Loucy (cell line): Measurements from ENCODE around the gene TP53I13.
A peak's percentile ranks its signal among the peaks of the same experiment; 100 is the strongest.

Experiments used
- H2AFZ ChIP-seq: fragments of 200-600 bp; sonication (generic); 2 replicates; pipeline ENCODE4 v1.6.0; 2016; ENCODE audit warnings: antibody characterized with exemption, mild to moderate bottlenecking, low read length, moderate library complexity
- H3F3A ChIP-seq: fragments of 200-600 bp; 2 replicates; pipeline ENCODE4 v1.6.0; 2016; ENCODE audit warnings: antibody characterized with exemption, low read depth, mild to moderate bottlenecking
- H3K27me3 ChIP-seq: fragments of 200-600 bp; sonication (generic); 2 replicates; pipeline ENCODE4 v1.6.1; 2014; ENCODE audit warnings: low read length, mild to moderate bottlenecking; ENCODE audit not compliant: insufficient read depth, poor library complexity, severe bottlenecking
- H3K36me3 ChIP-seq: fragments of 200-600 bp; sonication (generic); 2 replicates; pipeline ENCODE4 v1.6.1; 2016; ENCODE audit warnings: low read length; ENCODE audit not compliant: insufficient read depth
- H3K4me1 ChIP-seq: fragments of 200-600 bp; sonication (generic); 2 replicates; pipeline ENCODE4 v1.5.1; 2014; ENCODE audit warnings: low read length, mild to moderate bottlenecking; ENCODE audit not compliant: insufficient read depth, poor library complexity, severe bottlenecking
- H3K4me2 ChIP-seq: fragments of 200-600 bp; sonication (generic); 2 replicates; pipeline ENCODE4 v1.6.0; 2014; ENCODE audit warnings: antibody characterized with exemption, low read length, low read depth, mild to moderate bottlenecking; ENCODE audit not compliant: poor library complexity, severe bottlenecking
- H3K4me3 ChIP-seq: fragments of 200-600 bp; sonication (generic); 2 replicates; pipeline ENCODE4 v1.5.1; 2014; ENCODE audit warnings: low read length, mild to moderate bottlenecking, mixed read lengths; ENCODE audit not compliant: poor library complexity, severe bottlenecking
- H3K79me2 ChIP-seq: fragments of 200-600 bp; sonication (generic); 2 replicates; pipeline ENCODE4 v1.6.1; 2014; ENCODE audit warnings: low read length; ENCODE audit not compliant: insufficient read depth
- H3K9ac ChIP-seq: fragments of 200-600 bp; sonication (generic); 2 replicates; pipeline ENCODE4 v1.6.0; 2014; ENCODE audit warnings: mild to moderate bottlenecking, low read depth, low read length, moderate library complexity; ENCODE audit not compliant: poor library complexity, severe bottlenecking
- H3K9me2 ChIP-seq: fragments of 200-600 bp; sonication (generic); replicated peaks from 2 replicates; pipeline ENCODE4 v1.6.1; 2016; ENCODE audit warnings: low read depth, low read length, mixed read lengths
- H3K9me3 ChIP-seq: fragments of 200-600 bp; sonication (generic); 2 replicates; pipeline ENCODE4 v1.6.1; 2014; ENCODE audit warnings: mild to moderate bottlenecking, antibody characterized with exemption, low read length, low read depth; ENCODE audit not compliant: insufficient read depth
- H4K20me1 ChIP-seq: fragments of 200-600 bp; sonication (generic); 2 replicates; pipeline ENCODE4 v1.6.0; 2014; ENCODE audit warnings: antibody characterized with exemption, low read length, mild to moderate bottlenecking; ENCODE audit not compliant: insufficient read depth, poor library complexity, severe bottlenecking
- EZH2phosphoT487 ChIP-seq: fragments of 200-600 bp; IDR thresholded peaks from 2 replicates; pipeline ENCODE4 v1.6.1; 2018; ENCODE audit warnings: antibody characterized with exemption, mild to moderate bottlenecking, moderate library complexity, borderline replicate concordance
- TF ChIP-seq, protein P1 (sequence below): fragments of 200-600 bp; sonication (generic); conservative IDR thresholded peaks from 2 replicates; pipeline ENCODE4 v1.5.1; 2014; ENCODE audit warnings: mild to moderate bottlenecking, antibody characterized with exemption, low read length

The TP53I13 gene

GRCh38 chr17:29579866-29580771 is 11.6 kb downstream of the TP53I13 start:
- Histone ChIP-seq H3K79me2 (peaks cover 22% of the 10 kb centered on the region), H4K20me1 (peaks cover 19% of the 10 kb centered on the region), H3F3A (no peaks in the 10 kb centered on the region), H3K9me2 (no peaks in the 10 kb centered on the region), H3K36me3 (peaks cover 52% of the 10 kb centered on the region; the same call in 1 of the 2 replicates), H3K27me3 (no peaks in the 10 kb centered on the region), H2AFZ (no peak overlapping the region), H3K4me2 (no peak overlapping the region), H3K4me1 (peaks cover 9% of the 10 kb centered on the region), H3K9me3 (no peaks in the 10 kb centered on the region), H3K9ac (no peak overlapping the region), H3K4me3 (no peak overlapping the region)
- no peak for TF ChIP-seq EZH2phosphoT487
- TF ChIP-seq, protein P1, sequence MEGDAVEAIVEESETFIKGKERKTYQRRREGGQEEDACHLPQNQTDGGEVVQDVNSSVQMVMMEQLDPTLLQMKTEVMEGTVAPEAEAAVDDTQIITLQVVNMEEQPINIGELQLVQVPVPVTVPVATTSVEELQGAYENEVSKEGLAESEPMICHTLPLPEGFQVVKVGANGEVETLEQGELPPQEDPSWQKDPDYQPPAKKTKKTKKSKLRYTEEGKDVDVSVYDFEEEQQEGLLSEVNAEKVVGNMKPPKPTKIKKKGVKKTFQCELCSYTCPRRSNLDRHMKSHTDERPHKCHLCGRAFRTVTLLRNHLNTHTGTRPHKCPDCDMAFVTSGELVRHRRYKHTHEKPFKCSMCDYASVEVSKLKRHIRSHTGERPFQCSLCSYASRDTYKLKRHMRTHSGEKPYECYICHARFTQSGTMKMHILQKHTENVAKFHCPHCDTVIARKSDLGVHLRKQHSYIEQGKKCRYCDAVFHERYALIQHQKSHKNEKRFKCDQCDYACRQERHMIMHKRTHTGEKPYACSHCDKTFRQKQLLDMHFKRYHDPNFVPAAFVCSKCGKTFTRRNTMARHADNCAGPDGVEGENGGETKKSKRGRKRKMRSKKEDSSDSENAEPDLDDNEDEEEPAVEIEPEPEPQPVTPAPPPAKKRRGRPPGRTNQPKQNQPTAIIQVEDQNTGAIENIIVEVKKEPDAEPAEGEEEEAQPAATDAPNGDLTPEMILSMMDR = peak; percentile 87

DNA sequence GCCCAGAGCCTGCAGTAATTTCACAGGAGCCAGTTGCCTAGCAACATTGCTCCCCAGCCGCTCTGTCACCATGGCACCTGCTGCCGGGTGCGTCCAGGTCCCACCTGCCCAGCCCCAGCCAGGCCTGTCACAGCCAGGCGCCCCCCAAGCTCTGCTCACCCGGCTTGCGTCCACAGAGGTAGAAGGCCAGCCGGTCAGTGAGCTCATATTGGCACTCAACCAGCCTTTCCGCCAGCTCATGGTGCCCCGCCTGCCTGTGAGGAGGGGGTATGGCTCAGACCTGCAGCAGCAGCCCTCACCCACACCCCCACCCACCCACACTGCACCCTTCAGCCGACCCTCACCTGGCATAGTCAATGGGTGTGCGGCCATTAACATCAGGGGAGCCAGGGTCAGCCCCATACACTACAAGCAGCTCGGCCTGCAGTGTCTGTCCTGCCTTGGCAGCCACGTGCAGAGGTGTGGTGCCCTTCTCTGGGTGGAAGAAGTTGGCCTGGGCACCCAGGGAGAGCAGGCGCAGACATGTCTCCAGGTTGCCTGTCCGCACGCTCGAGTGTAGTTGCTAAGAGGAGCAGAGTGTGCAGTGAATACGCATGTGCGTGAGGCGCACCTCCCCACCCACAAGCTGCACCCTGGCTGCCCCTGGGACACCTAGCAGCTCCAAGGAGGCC is 13.2 kb downstream of the TP53I13 start:
- peaks cover 38% of the 10 kb centered on the region; the same call in 1 of the 2 replicates for H3K36me3 ChIP-seq
- no peaks in the 10 kb centered on the region for H3F3A ChIP-seq
- no peaks in the 10 kb centered on the region for H3K9me2 ChIP-seq
- no peak overlapping the region for H2AFZ ChIP-seq
- no peak overlapping the region for H3K9ac ChIP-seq
- H3K4me2 ChIP-seq = no peak overlapping the region
- H3K79me2 ChIP-seq = peaks cover 37% of the 10 kb centered on the region
- no peak for TF ChIP-seq EZH2phosphoT487
- TF ChIP-seq, protein P1 = no peak
- H4K20me1 ChIP-seq = peaks cover 33% of the 10 kb centered on the region
- peaks cover 24% of the 10 kb centered on the region for H3K4me1 ChIP-seq
- H3K9me3 ChIP-seq = no peaks in the 10 kb centered on the region
- no peak overlapping the region for H3K4me3 ChIP-seq
- no peaks in the 10 kb centered on the region for H3K27me3 ChIP-seq

DNA sequence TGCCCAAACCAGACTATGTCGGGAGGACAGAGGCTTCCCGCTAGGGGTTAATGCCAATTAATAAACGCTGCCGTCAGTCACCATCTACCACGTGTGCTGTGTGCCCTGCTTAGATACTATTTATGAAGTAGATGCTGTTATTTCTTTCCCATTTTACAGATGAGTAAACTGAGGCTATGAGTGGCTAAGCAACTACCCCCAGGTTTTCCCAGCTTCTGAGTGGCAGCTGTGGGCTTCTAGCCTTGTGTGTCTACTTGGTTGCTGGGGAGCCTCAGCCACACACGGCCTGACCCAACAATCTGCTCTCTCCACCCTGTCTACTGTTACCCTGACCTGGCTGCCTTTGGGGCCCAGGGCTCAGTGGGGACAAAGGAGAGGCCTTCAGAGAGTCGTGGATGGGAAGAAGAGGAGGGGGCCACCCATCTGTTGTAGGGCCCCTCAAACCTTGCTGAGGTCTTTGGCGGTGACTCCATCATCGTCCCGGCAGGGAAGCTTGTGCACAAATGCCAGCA is 13.8 kb downstream of the TP53I13 start:
- peaks cover 39% of the 10 kb centered on the region for H4K20me1 ChIP-seq
- no peaks in the 10 kb centered on the region for H3K9me3 ChIP-seq
- H3K79me2 ChIP-seq = peaks cover 43% of the 10 kb centered on the region
- no peak overlapping the region for H2AFZ ChIP-seq
- H3F3A ChIP-seq = no peaks in the 10 kb centered on the region
- H3K27me3 ChIP-seq = no peaks in the 10 kb centered on the region
- no peak overlapping the region for H3K4me2 ChIP-seq
- H3K4me1 ChIP-seq = peaks cover 30% of the 10 kb centered on the region
- no peaks in the 10 kb centered on the region for H3K9me2 ChIP-seq
- H3K9ac ChIP-seq = no peak overlapping the region
- peaks cover 32% of the 10 kb centered on the region; the same call in 1 of the 2 replicates for H3K36me3 ChIP-seq
- no peak overlapping the region for H3K4me3 ChIP-seq
- no peak for TF ChIP-seq EZH2phosphoT487
- TF ChIP-seq, protein P1 = no peak
